ENCODE measurements around the gene XXYLT1. TPM values are rescaled to one million over a fixed set of nuclear protein-coding genes. Genes with fewer than 3 reads are reported as not detected.

Gene XXYLT1
- total and polyA plus RNA-seq, 10 of the 15 experiments (the other 5 are each of a cell fraction or from before 2014, with no cell fraction given), result 1.2 to 14.2 (median 9.3) TPM

DNA sequence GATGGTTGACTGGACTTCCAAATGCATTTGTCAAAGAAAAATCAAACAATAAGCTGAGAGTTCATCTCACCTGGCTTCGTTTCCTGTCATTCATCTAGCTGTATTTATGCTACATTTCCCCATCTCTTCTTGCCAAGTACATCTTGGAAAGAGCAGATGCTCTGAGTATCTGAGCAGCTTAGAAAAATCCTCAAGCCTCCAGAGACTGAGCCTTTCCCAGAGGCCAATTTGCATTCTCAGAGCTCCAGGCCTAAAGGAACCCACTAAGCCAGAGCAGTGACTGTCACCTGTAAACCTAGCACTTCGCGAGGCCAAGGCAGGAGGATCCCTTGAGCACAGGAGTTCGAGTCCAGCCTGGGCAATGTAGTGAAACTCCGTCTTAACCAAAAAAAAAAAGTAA, 100.5 kb downstream of the XXYLT1 start (continued):
- TF ChIP-seq CUX1 (IDR thresholded peaks at IDR 0.05; ENCODE audit: insufficient replicate concordance, low read depth, low read length), result no peak
- TF ChIP-seq PAX5 (IDR thresholded peaks at IDR 0.05; ENCODE audit: borderline replicate concordance, low read depth, low read length), result no peak

DNA sequence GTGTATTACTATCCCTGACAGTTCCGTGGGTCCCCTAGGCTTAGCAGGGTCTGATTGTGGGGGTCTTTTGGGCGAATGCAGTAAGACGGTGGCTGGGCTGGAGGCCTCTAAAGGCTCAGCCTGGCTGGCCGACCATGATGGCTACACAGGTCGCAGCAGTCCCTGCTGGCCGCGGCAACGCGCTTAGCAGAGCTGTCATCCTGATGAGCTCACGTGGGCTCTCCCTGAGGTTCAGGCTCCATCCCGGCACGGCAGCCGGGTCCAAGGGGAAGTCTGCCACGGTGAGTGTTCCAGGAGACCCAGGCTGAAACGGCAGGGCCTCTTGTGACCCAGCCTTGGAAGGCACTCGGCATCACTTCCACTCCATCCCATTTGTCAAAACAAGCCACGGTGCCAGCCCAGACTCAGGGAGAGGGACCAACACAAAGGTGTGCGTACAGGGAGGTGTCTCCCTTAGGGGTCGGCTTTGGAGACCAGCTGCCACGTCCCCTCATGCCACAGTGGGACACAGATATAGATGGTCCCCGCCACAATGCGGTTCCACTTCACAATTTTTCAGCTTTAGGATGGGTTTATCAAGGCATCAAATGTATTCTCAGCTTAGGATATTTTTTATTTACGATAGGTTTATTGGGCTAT, 101.8 kb downstream of the XXYLT1 start:
- ATAC-seq (no peak), FAIRE-seq (no peak), DNase-seq (ENCODE audit: low read depth, low spot score) (no peak)
- 89% methylated on average over 23 of the region's 23 CpGs for WGBS (ENCODE audit: insufficient coverage, insufficient replicate concordance, low lambda C conversion rate, missing lambda C conversion rate)
- Histone ChIP-seq H4K20me1 (ENCODE audit: control insufficient read depth, insufficient read depth) (no peaks in the 10 kb centered on the region), H2AFZ (ENCODE audit: control insufficient read depth, low read depth, low read length) (no peak overlapping the region), H3K27me3 (replicated peaks in 1 of 2; ENCODE audit: control insufficient read depth in 2 of 2, insufficient read depth in 2 of 2, low read length in 1 of 2) (no peaks in the 10 kb centered on the region), H3K4me3 (no peak overlapping the region), H3K4me2 (ENCODE audit: control insufficient read depth, insufficient read depth) (no peak overlapping the region), H3K79me2 (ENCODE audit: control insufficient read depth, insufficient read depth, low read length) (no peaks in the 10 kb centered on the region), H3K9me3 (replicated peaks; ENCODE audit: control insufficient read depth, insufficient read depth, low read length) (no peaks in the 10 kb centered on the region), H3K27ac (ENCODE audit: control insufficient read depth, insufficient read depth) (no peak overlapping the region), H3K36me3 (ENCODE audit: control insufficient read depth in 2 of 2, insufficient read depth in 2 of 2, low read length in 1 of 2) (no peaks in the 10 kb centered on the region), H3K4me1 (ENCODE audit: control insufficient read depth, insufficient read depth, low read length) (no peaks in the 10 kb centered on the region), H3K9ac (ENCODE audit: control insufficient read depth, insufficient read depth, low read length) (no peak overlapping the region)
- intact Hi-C loops (cut with micrococcal nuclease; ENCODE audit: unreplicated experiment) (no loop called here), in situ Hi-C loops (cut with MboI) (no loop called here)
- CTCF ChIA-PET, result interaction anchor here (0.7 kb wide), 1 partner anchor 21 kb away, joined by 3 read pairs; no protein-coding TSS in a partner anchor
- POLR2A ChIA-PET, result no interaction called here
- BruUV-seq (replicated peaks), result no TSS peak
- RAD21 ChIA-PET (ENCODE audit: unreplicated experiment), result no interaction called here
- SMC1A ChIA-PET (ENCODE audit: uncharacterized antibody, unreplicated experiment), result interaction anchor here (0.8 kb wide), 1 partner anchor 19 kb away, joined by 3 read pairs; no protein-coding TSS in a partner anchor
- TF ChIP-seq PAX8 (IDR thresholded peaks at IDR 0.05) (no peak), LARP7 (IDR thresholded peaks at IDR 0.05) (no peak), FOXM1 (IDR thresholded peaks at IDR 0.05; ENCODE audit: low read depth, low read length) (no peak), NR2C2 (IDR thresholded peaks at IDR 0.05; ENCODE audit: borderline replicate concordance, control insufficient read depth, insufficient read length, low read depth) (no peak), SMARCA5 (IDR thresholded peaks at IDR 0.05) (no peak), ATF3 (IDR thresholded peaks at IDR 0.05; ENCODE audit: borderline replicate concordance, extremely low read depth, low read depth, low read length) (no peak), BCL3 (IDR thresholded peaks at IDR 0.05; ENCODE audit: borderline replicate concordance, insufficient read depth, low read depth, low read length, poor library complexity, severe bottlenecking) (no peak), SUZ12 (IDR thresholded peaks at IDR 0.05; ENCODE audit: unreplicated experiment) (no peak), CBX5 (IDR thresholded peaks at IDR 0.05; ENCODE audit: low read depth) (no peak)
- TF ChIP-seq, protein P1, sequence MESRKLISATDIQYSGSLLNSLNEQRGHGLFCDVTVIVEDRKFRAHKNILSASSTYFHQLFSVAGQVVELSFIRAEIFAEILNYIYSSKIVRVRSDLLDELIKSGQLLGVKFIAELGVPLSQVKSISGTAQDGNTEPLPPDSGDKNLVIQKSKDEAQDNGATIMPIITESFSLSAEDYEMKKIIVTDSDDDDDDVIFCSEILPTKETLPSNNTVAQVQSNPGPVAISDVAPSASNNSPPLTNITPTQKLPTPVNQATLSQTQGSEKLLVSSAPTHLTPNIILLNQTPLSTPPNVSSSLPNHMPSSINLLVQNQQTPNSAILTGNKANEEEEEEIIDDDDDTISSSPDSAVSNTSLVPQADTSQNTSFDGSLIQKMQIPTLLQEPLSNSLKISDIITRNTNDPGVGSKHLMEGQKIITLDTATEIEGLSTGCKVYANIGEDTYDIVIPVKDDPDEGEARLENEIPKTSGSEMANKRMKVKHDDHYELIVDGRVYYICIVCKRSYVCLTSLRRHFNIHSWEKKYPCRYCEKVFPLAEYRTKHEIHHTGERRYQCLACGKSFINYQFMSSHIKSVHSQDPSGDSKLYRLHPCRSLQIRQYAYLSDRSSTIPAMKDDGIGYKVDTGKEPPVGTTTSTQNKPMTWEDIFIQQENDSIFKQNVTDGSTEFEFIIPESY (IDR thresholded peaks at IDR 0.05), result no peak
